Stimulated activated CD4-positive, alpha-beta T cell treated with anti-CD3 and anti-CD28 coated beads, TNF-alpha, amount 100 ng/mL, for 24 hours (primary cell): Measurements from ENCODE around the gene HACE1.
"Not testable (repeated sequence)": the region's sequence is repeated elsewhere in the genome, so short reads cannot be mapped to it uniquely, and the experiment has no call there.

ENCODE experiments used
- DNase-seq, 3 experiments: peaks; one replicate each; pipeline ENCODE4 v3.0.0-alpha.2; 2020; ENCODE audit warnings: low read depth in 3 of 3

Gene HACE1

DNA sequence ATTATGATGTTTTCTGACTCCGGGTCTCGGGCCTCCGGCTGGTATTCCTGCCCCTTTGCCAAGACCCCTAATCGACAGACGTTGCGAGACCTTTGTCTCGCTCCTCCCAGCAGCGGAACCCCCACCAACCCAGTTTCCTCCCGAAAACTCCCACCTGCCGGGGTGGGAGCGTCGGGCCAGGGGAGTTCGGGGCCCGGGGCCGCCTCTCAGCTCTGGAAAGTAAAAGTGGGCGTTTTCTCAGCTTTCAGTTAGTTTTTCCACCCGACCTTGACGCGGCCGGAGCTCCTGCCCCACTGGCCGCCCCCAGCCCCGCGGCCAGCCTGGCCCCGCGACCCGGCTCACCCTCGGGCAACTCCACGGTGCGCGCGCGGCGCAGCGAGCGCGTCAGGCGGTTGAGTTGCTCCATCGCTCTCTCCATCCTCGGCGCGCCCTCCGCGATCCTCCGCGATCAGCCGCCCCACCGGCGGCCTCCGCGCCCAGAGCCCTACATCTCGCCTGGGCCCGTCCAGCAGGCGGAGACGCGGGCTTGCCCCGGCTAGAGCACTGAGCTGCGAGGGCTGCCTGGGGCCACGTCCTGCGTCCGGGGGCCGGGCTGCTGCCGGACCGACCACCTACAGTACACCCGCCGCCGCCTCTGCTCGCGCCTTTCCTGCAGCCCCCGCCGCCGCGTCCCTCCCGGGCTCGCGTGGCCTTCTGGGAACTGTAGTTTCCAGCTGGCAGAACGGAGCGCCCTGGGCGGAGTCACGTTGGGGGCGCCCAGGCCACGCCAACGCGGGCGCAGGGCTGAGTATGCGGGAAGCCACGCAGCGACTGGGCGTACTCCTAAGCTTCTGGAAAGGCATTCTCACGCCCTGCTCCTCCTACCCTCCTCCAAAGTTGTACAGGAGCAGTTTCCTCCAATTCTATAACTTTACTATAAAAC lies at the start of gene HACE1:
Gene HACE1 (minus strand): TSS at position 695 of the 922 bp plus-strand sequence. CDS start 277 bp downstream, at position 418.
- DNase-seq: peak; percentile 76 to 89 (median 77)

DNA sequence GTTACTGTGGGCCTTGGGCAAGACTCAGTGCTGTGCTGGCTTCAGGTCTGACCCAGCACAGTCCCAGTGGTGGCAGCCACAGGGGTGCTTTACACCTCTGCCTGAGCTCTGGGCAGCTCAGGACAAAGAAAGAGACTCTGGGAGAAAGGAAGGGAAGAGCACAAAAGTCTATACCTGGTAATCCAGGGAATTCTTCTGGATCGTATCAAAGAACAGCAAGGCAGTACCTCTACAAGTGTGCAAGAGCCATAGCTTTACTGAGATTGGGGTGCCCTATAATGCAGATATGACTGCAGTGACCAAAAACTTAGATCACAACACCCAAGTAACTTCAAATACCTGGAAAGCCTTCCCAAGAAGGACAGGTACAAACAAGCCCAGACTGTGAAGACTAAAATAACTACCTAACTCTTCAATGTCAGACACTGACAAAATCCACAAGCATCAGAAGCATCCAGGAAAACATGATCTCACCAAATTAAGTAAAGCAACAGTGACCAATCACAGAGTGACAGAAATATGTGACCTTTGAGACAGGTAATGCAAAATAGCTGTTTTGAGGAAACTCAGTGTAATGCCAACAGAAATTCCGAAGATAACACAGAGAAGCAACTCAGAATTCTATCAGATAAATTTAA lies 49.3 kb upstream of the HACE1 start:
- DNase-seq: no peak

DNA sequence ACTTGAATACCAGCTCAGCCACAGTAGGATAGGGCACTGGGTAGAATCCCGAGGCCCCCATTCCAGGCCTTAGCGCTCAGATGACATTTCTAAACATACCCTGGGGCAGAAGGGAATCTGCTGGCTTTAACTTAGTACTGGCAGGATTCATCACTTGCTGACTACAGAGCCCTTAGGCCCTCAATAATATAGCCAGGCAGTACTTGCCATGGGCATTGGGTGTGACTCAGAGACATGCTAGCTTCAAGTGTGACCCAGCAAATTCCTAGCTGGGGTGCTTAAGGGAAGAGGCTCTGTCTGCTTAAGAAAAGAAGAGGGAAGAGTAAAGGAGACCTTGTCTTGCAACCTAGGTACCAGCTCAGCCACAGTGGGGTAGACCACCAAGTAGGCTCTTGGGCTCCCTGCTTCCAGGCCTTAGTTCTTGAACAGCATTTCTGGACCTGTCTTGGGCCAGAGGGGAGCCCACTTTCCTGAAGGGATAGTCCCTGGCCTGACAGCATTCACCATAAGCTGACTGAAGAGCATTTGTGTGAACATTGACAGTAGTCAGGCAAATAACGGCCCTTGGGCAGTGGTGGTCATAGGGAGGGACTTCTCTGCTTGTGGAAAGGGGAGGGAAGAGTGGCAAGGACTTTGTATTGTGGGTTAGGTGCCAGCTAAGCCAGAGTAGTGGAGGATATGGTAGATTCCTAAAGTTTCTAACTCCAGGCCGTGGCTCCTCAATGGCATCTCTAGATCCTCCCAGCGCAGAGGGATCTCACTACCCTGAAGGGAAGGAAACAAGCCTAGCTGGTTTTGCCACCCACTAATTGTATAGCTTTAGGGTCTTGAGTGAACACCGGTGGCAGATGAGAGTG lies 48.5 kb upstream of the HACE1 start:
- DNase-seq: no peak

DNA sequence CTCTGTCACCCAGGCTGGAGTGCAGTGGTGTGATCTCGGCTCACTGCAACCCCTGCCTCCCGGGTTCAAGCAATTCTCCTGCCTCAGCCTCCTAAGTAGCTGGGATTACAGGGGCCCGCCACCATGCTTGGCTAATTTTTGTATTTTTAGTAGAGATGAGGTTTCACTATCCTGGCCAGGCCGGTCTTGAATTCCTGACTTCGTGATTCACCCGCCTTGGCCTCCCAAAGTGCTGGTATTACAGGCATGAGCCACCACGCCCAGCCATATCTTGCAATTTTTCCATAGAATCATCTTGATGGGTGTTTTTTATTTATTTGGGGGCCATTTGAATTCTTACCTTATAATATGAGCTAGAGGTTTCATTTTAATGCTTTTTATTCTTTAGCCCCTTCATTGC lies 39.2 kb upstream of the HACE1 start:
- not testable (repeated sequence) for DNase-seq

GRCh38 chr6:104896914-104897313 lies 37.2 kb upstream of the HACE1 start:
- no peak for DNase-seq

GRCh38 chr6:104888066-104888465 lies 28.3 kb upstream of the HACE1 start:
- no peak for DNase-seq

DNA sequence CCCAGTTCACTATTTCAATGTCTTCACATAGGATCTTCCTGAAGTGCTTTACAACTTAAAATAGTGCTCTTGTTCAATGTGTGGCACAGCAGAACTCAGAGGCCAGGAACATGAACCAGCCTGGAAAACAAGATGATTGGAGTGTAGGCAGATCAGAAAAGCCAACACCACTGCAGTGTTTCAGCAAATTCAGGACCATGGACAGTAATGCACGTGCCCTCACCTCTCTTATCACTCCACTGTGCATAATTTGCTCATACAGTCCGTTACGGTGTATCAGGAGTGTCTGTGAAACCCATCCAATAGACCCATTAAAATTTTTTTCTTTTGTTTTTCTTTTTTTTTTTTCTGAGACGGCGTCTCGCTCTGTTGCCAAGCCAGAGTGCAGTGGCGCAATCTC lies 27.6 kb upstream of the HACE1 start:
- DNase-seq: no peak

GRCh38 chr6:104885518-104886043 lies 25.9 kb upstream of the HACE1 start:
- no peak for DNase-seq

- DNase-seq: no peak
Measured at GRCh38 chr6:104884867-104885517, 25.3 kb upstream of the HACE1 start.

DNA sequence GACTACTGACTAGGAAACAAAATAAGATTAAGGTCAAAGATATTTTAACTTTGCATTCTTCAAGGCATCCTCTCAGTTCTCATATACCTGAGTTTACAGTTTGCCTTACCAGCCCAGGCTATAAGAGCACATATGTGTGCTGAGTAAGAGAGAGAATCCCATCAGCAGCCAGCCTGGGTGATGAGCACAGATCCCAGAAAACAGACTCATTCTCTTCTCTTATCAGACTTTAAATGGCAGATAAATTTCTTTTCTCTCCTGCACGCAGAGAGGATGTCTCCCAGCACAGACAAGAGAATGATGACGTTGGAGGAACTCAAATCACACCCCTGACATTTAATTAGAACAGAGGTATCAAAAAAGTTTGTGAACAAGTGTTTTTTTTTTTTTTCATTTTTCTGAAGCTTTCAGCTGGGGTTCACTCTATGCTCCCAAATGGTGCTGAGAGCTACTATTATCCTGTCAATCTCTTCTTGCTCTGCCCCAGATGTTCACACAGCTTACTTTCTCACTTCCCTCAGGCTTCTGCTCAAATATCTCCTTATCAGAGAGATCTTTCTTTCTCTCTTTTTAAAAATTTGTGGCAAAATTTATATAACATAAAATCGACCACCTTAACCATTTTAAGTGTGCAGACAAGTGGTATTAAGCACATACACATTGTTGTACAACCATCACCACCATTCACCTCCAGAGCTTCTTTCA lies 22.4 kb upstream of the HACE1 start:
- no peak for DNase-seq

GRCh38 chr6:104862456-104862855 lies 2.7 kb upstream of the HACE1 start:
- no peak for DNase-seq

GRCh38 chr6:104860221-104860620 lies 502 bp upstream of the HACE1 start:
- no peak for DNase-seq

DNA sequence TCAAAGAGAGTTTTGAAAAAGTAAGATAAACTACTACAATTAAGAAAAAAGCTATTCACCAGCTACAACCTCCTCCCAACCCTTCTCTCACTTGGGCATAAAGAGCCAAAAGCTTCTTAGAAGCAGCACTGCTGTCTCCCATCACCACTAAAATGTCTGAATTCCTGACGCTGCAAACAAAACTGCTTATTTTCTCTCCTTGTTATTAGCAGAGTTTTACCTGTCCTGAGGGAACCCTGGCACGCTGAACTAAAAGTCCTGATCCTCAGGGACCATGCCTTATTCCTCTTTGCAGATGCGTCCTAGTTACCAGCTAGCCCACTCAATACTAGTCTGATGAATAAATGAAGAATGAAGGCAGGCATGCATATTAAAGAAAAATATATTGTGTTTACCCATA lies 1.1 kb downstream of the HACE1 start:
- DNase-seq: no peak

DNA sequence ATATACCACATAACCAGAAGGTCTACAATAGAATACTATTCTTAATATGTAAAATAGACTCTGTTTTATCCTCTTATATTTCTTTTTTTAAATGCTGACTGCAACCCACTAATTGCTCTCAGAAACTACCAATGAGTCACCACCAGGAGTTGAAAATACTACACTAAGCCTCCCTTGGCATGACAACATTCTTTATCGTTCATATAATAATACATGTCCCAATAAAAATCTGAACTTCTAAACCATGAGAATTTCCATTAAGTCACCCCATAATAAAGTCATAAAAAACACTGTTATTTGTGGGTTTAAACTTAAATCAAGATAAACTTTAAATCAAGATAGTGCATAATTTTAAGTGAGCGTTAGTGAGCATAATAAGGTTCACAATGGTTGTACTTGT lies 4.2 kb downstream of the HACE1 start:
- DNase-seq: no peak

- DNase-seq: not testable (repeated sequence)
Measured at GRCh38 chr6:104847721-104848120, 12.0 kb downstream of the HACE1 start.

DNA sequence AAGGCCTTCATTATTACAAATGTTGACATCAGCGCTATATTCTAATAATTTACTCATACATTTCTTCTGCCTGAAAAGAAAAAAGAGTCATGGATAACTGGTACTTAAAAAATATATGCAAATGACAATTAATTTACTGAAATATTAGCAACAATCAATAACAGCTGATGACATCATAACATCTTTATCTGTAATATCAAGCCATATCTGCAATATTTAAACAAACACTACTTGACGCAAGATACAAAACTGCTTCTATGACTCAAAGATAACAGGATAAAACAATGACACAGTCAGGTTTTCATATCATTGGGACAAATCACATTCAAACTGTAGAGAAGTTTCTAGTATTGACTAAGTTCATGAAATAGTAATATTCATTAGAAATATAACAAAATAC lies 16.5 kb downstream of the HACE1 start:
- DNase-seq: no peak

DNA sequence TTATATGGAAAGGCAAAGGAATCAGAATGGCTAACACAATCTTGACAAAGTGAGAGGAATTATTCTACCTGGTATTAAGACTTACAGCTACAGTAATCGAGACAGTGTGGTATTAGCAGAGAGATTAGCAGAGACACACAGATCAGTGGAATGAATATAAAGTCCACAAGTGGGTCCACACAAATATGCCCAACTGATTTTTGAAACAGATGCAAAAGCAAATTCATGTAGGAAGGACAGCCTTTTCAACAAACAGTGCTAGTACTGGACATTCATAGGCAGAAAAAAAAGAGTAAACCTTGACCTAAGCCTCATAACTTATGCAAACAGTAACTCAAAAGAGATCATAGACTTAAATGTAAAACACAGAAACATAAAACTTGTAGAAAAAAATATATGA lies 22.6 kb downstream of the HACE1 start:
- no peak for DNase-seq

DNA sequence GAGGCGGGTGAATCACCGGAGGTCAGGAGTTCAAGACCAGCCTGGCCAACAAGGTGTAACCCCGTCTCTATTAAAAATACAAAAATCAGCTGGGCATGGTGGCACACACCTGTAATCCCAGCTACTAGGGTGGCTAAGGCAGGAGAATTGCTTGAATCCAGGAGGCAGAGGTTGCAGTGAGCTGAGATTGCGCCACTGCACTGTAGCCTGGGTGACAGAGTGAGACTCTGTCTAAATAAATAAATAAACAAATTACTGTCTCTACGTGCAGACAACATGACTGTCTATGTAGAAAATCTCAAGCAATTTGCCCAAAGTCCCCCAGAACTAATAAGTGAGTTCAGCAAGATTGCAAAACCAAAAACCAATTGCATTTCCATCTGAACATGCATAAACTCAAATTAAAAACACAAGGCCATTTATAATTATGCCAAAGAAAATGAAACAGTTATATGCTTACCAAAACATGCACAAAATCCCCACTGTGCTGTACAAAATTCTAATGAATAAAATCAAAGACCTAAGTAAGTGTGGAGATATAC lies 23.2 kb downstream of the HACE1 start:
- DNase-seq: not testable (repeated sequence)

DNA sequence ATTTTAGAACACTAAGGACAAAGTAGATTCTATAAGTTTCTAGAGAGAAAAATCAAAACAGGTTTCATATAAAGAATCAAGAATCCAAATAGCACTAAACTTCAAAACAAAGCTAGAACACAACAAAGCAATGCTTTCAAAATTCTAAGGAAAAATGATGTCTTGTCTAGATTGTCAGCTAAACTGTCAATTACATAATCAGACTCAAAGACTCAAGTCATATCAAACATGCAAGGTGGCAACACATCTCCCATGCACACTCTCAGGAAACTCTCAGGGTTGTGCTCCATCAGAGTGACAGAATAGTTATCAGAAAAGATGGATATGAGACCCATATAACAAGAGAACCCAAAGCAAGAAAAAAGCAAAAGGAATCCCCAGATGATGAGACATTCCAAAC lies 23.9 kb downstream of the HACE1 start:
- no peak for DNase-seq

DNA sequence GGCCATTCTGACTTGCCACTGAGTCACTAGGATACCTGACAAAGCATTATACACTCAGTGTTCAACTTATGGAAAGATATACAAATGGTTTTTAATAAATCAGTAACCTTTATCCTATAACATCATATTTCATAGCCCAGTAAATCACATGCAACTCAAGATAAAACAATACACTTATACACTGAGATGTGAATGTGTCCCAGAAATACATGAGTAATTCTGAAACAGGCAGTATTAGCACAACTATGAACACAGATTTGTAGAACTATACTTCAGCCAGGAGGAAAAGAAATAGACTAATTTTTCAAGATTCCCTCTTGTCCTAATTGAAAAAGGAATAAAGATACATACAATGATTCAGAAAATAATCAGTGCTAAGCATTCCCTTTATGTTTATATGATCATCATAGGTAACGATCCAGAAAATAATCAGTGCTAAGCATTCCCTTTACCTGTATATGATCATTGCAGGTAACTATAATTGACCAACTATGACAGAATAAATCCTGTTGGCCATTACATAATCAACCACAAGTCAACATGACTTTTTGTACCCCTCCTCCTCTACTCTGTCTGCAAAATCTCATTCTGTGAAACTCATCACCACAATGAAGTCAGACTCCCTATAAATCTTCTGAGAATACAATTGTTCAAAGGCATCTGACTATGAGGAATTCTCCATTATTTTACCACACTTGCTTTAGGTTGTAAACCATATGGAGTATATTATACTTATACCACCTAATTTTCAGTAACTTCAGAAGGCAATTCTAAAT lies 30.3 kb downstream of the HACE1 start:
- no peak for DNase-seq
